H9 (cell line): ENCODE measurements around the gene CTU2. TPM values are rescaled to one million over a fixed set of nuclear protein-coding genes. Genes with fewer than 3 reads are reported as not detected.

ENCODE experiments used
- DNase-seq: peaks from one replicate; pipeline ENCODE4 v3.0.0-alpha.2; 2017
- H2AFZ ChIP-seq: one replicate; pipeline ENCODE4 v1.6.1; 2013; ENCODE audit warnings: mild to moderate bottlenecking, low read length, control low read depth, moderate library complexity
- H2AK5ac ChIP-seq: 2 replicates; pipeline ENCODE4 v1.6.1; 2013; ENCODE audit warnings: low read length, control low read depth, mixed read lengths; ENCODE audit not compliant: insufficient read length
- H2BK120ac ChIP-seq: one replicate; pipeline ENCODE4 v1.6.1; 2013; ENCODE audit warnings: low read depth, mild to moderate bottlenecking, low read length, control low read depth, inconsistent platforms; ENCODE audit not compliant: poor library complexity, severe bottlenecking
- H2BK12ac ChIP-seq: 2 replicates; pipeline ENCODE4 v1.6.1; 2013; ENCODE audit warnings: low read length, control low read depth, mixed read lengths, low read depth; ENCODE audit not compliant: insufficient read length
- H2BK15ac ChIP-seq: 2 replicates; pipeline ENCODE4 v1.6.1; 2013; ENCODE audit warnings: low read depth, low read length, control low read depth
- H2BK20ac ChIP-seq: one replicate; pipeline ENCODE4 v1.6.1; 2013; ENCODE audit warnings: low read depth, mild to moderate bottlenecking, low read length, control low read depth, inconsistent platforms; ENCODE audit not compliant: poor library complexity, severe bottlenecking
- H2BK5ac ChIP-seq: 2 replicates; pipeline ENCODE4 v1.6.1; 2013; ENCODE audit warnings: low read length, control low read depth, mixed read lengths; ENCODE audit not compliant: insufficient read length
- H3K14ac ChIP-seq: 2 replicates; pipeline ENCODE4 v1.6.1; 2013; ENCODE audit warnings: low read length, control low read depth; ENCODE audit not compliant: insufficient read depth
- H3K18ac ChIP-seq: 2 replicates; pipeline ENCODE4 v1.6.1; 2013; ENCODE audit warnings: low read depth, mild to moderate bottlenecking, mixed read lengths, low read length, control low read depth; ENCODE audit not compliant: insufficient read length
- H3K23ac ChIP-seq: 2 replicates; pipeline ENCODE4 v1.6.1; 2013; ENCODE audit warnings: low read length, control low read depth, mixed read lengths, low read depth; ENCODE audit not compliant: insufficient read length
- H3K23me2 ChIP-seq: 2 replicates; pipeline ENCODE4 v1.6.1; 2013; ENCODE audit warnings: low read depth, mild to moderate bottlenecking, mixed read lengths, low read length, control low read depth; ENCODE audit not compliant: insufficient read length, poor library complexity, severe bottlenecking
- H3K27ac ChIP-seq: 2 replicates; pipeline ENCODE4 v1.5.1; 2013; ENCODE audit warnings: low read length, control low read depth, mixed read lengths, low read depth; ENCODE audit not compliant: insufficient read length
- H3K27me3 ChIP-seq: 2 replicates; pipeline ENCODE4 v1.6.1; 2013; ENCODE audit warnings: low read length, control low read depth, inconsistent platforms; ENCODE audit not compliant: insufficient read depth
- H3K4ac ChIP-seq: 2 replicates; pipeline ENCODE4 v1.6.1; 2013; ENCODE audit warnings: low read depth, mild to moderate bottlenecking, control low read depth, inconsistent platforms, low read length, moderate library complexity
- H3K4me1 ChIP-seq: 2 replicates; pipeline ENCODE4 v1.6.1; 2013; ENCODE audit warnings: low read length, control low read depth, inconsistent platforms; ENCODE audit not compliant: insufficient read depth
- H3K4me2 ChIP-seq: 2 replicates; pipeline ENCODE4 v1.6.1; 2013; ENCODE audit warnings: low read length, control low read depth, mixed read lengths; ENCODE audit not compliant: insufficient read length, insufficient read depth
- H3K56ac ChIP-seq: 2 replicates; pipeline ENCODE4 v1.6.1; 2013; ENCODE audit warnings: low read depth, mild to moderate bottlenecking, mixed read lengths, low read length, control low read depth; ENCODE audit not compliant: insufficient read length
- H3K79me1 ChIP-seq: 2 replicates; pipeline ENCODE4 v1.6.1; 2013; ENCODE audit warnings: low read depth, mild to moderate bottlenecking, moderate library complexity, low read length, control low read depth, inconsistent platforms; ENCODE audit not compliant: insufficient read depth, poor library complexity, severe bottlenecking
- H3K79me2 ChIP-seq: 2 replicates; pipeline ENCODE4 v1.6.1; 2013; ENCODE audit warnings: low read length, control low read depth, inconsistent platforms; ENCODE audit not compliant: insufficient read depth
- H3K9ac ChIP-seq: 2 replicates; pipeline ENCODE4 v1.6.1; 2013; ENCODE audit warnings: low read length, control low read depth, mixed read lengths; ENCODE audit not compliant: insufficient read length; ENCODE audit errors: extremely low read depth
- H3K9me3 ChIP-seq: one replicate; pipeline ENCODE4 v1.6.1; 2013; ENCODE audit warnings: low read depth, low read length, inconsistent platforms; ENCODE audit not compliant: control insufficient read depth
- H3T11ph ChIP-seq: one replicate; pipeline ENCODE4 v1.6.1; 2013; ENCODE audit warnings: mild to moderate bottlenecking, low read length, control low read depth, inconsistent platforms
- H4K20me1 ChIP-seq: one replicate; pipeline ENCODE4 v1.6.1; 2013; ENCODE audit not compliant: control insufficient read depth, insufficient read length, insufficient read depth
- H4K5ac ChIP-seq: 2 replicates; pipeline ENCODE4 v1.6.1; 2013; ENCODE audit warnings: low read depth, mild to moderate bottlenecking, mixed read lengths, low read length, control low read depth; ENCODE audit not compliant: insufficient read length
- H4K8ac ChIP-seq: replicated peaks from 2 replicates; pipeline ENCODE4 v1.6.1; 2013; ENCODE audit warnings: low read length, control low read depth, mixed read lengths, low read depth; ENCODE audit not compliant: insufficient read length
- H4K91ac ChIP-seq: 2 replicates; pipeline ENCODE4 v1.6.1; 2013; ENCODE audit warnings: low read depth, mild to moderate bottlenecking, moderate library complexity, mixed read lengths, low read length, control low read depth; ENCODE audit not compliant: insufficient read length
- H3K27ac Mint-ChIP-seq, 3 experiments: 2 replicates in 2 of 3; 3 replicates in 1 of 3; pipeline ENCODE4 v1.8.0; 2020 to 2021; ENCODE audit warnings: mixed read lengths in 3 of 3, mild to moderate bottlenecking in 1 of 3, moderate library complexity in 1 of 3
- H3K27me3 Mint-ChIP-seq: 2 replicates; pipeline ENCODE4 v1.8.0; 2021; ENCODE audit warnings: low read depth, mild to moderate bottlenecking, moderate library complexity, mixed read lengths
- H3K36me3 Mint-ChIP-seq, 3 experiments: 2 replicates in 2 of 3; 3 replicates in 1 of 3; pipeline ENCODE4 v1.8.0; 2020 to 2021; ENCODE audit warnings: low read depth in 3 of 3, mixed read lengths in 3 of 3; ENCODE audit not compliant: insufficient read depth in 1 of 3
- H3K4me1 Mint-ChIP-seq, 2 experiments: 2 replicates each; pipeline ENCODE4 v1.8.0; 2020; ENCODE audit warnings: mixed read lengths in 2 of 2
- H3K4me3 Mint-ChIP-seq, 2 experiments: 2 replicates in 1 of 2; 3 replicates in 1 of 2; pipeline ENCODE4 v1.8.0; 2020 to 2021; ENCODE audit warnings: mild to moderate bottlenecking in 2 of 2, mixed read lengths in 2 of 2, moderate library complexity in 1 of 2
- H3K9me3 Mint-ChIP-seq, 2 experiments: 2 replicates in 1 of 2; 3 replicates in 1 of 2; pipeline ENCODE4 v1.8.0; 2020; ENCODE audit warnings: mild to moderate bottlenecking in 2 of 2, mixed read lengths in 2 of 2, moderate library complexity in 1 of 2
- WGBS: extraction: QIAGEN DNeasy Blood & Tissue Kit; methylation state at CpG from one replicate; pipeline ENCODE4 v1.1.7; 2013; ENCODE audit warnings: missing lambda C conversion rate, low lambda C conversion rate, mixed read lengths; ENCODE audit not compliant: insufficient read length; ENCODE audit errors: extremely low coverage; 5-methylcytosine and 5-hydroxymethylcytosine counted together
- total RNA-seq: library from RNA; stranded (reverse); gene quantifications from 2 replicates; pipeline ENCODE4 v1.2.1, GENCODE V29; 2021
- TF ChIP-seq, protein P1 (sequence below): fragments of 200-600 bp; sonication (generic); conservative IDR thresholded peaks from 3 replicates; pipeline ENCODE4 v1.8.0; 2021; ENCODE audit warnings: antibody characterized with exemption, mild to moderate bottlenecking

Gene CTU2
- total RNA-seq, 1 experiment from 2014 or later: 32.8 TPM

GRCh38 chr16:88736088-88736487, 29.8 kb downstream of the CTU2 start:
- no peak for DNase-seq
- WGBS: no CpG with 5 or more reads among the region's 21 CpGs
- Histone ChIP-seq H4K20me1 (no peaks in the 10 kb centered on the region), H3K56ac (no peak overlapping the region), H2BK12ac (no peak overlapping the region), H2BK15ac (no peak overlapping the region), H3K79me2 (no peaks in the 10 kb centered on the region), H3K9ac (no peak overlapping the region), H3K4ac (no peak overlapping the region), H3K23ac (no peak overlapping the region), H3K4me1 (no peaks in the 10 kb centered on the region), H3K27ac (no peak overlapping the region), H3K14ac (no peak overlapping the region), H3K4me2 (no peak overlapping the region), H3K23me2 (no peaks in the 10 kb centered on the region), H4K8ac (no peak overlapping the region), H2AFZ (no peak overlapping the region), H2BK20ac (no peak overlapping the region), H2BK120ac (no peak overlapping the region), H3K18ac (no peak overlapping the region), H3K79me1 (no peaks in the 10 kb centered on the region), H4K5ac (no peak overlapping the region), H3K27me3 (no peaks in the 10 kb centered on the region), H4K91ac (no peak overlapping the region), H3T11ph (no peak overlapping the region), H2AK5ac (no peak overlapping the region), H3K9me3 (no peaks in the 10 kb centered on the region), H2BK5ac (no peak overlapping the region)
- Mint-ChIP-seq H3K4me1 (0 out of 4 replicates have a peak, but pooled peaks cover 0 to 3% of the 10 kb centered on the region in 2 experiments), H3K4me3 (no peak overlapping the region), H3K36me3 (peaks cover 3 to 7% (median 6%) of the 10 kb centered on the region in 3 experiments; a peak in 6 of 7 replicates), H3K9me3 (no peaks in the 10 kb centered on the region), H3K27me3 (no peaks in the 10 kb centered on the region; the same call in 1 of the 2 replicates), H3K27ac (no peak overlapping the region)
- TF ChIP-seq, protein P1, sequence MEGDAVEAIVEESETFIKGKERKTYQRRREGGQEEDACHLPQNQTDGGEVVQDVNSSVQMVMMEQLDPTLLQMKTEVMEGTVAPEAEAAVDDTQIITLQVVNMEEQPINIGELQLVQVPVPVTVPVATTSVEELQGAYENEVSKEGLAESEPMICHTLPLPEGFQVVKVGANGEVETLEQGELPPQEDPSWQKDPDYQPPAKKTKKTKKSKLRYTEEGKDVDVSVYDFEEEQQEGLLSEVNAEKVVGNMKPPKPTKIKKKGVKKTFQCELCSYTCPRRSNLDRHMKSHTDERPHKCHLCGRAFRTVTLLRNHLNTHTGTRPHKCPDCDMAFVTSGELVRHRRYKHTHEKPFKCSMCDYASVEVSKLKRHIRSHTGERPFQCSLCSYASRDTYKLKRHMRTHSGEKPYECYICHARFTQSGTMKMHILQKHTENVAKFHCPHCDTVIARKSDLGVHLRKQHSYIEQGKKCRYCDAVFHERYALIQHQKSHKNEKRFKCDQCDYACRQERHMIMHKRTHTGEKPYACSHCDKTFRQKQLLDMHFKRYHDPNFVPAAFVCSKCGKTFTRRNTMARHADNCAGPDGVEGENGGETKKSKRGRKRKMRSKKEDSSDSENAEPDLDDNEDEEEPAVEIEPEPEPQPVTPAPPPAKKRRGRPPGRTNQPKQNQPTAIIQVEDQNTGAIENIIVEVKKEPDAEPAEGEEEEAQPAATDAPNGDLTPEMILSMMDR: no peak
